Activated naive CD4-positive, alpha-beta T cell treated with anti-CD3 and anti-CD28 coated beads, Interleukin-2, amount 10 ng/mL, durations not matched to agents 7 days and 5 days (primary cell): ENCODE data around the gene GHSR.
"Not testable (repeated sequence)": the region's sequence is repeated elsewhere in the genome, so short reads cannot be mapped to it uniquely, and the experiment has no call there.

ENCODE experiments used
- CTCF ChIA-PET: fragments of 350-600 bp; sonication (Branson Sonifier 250); formaldehyde crosslinking; loops from one replicate; lab custom pipeline; 2021; ENCODE audit warnings: antibody characterized with exemption; lab: Charles Lee
- DNase-seq: peaks from one replicate; pipeline ENCODE4 v3.0.0-alpha.2; 2020
- H3K27ac Mint-ChIP-seq: one replicate; pipeline ENCODE4 v1.8.0; 2021; ENCODE audit warnings: mild to moderate bottlenecking, moderate library complexity, mixed read lengths
- H3K27me3 Mint-ChIP-seq: one replicate; pipeline ENCODE4 v1.8.0; 2021; ENCODE audit warnings: mild to moderate bottlenecking, mixed read lengths
- H3K36me3 Mint-ChIP-seq: one replicate; pipeline ENCODE4 v1.8.0; 2021; ENCODE audit warnings: mixed read lengths
- H3K4me1 Mint-ChIP-seq: one replicate; pipeline ENCODE4 v1.8.0; 2021; ENCODE audit warnings: mixed read lengths
- H3K4me3 Mint-ChIP-seq: one replicate; pipeline ENCODE4 v1.8.0; 2021; ENCODE audit warnings: mild to moderate bottlenecking, moderate library complexity, mixed read lengths
- H3K9me3 Mint-ChIP-seq: one replicate; pipeline ENCODE4 v1.8.0; 2021; ENCODE audit warnings: mixed read lengths

GHSR gene, protein sequence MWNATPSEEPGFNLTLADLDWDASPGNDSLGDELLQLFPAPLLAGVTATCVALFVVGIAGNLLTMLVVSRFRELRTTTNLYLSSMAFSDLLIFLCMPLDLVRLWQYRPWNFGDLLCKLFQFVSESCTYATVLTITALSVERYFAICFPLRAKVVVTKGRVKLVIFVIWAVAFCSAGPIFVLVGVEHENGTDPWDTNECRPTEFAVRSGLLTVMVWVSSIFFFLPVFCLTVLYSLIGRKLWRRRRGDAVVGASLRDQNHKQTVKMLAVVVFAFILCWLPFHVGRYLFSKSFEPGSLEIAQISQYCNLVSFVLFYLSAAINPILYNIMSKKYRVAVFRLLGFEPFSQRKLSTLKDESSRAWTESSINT

GRCh38 chr3:172447611-172448579 is at the start of gene GHSR:
GHSR (minus strand) TSS chr3:172448456; CDS start chr3:172448413, 43 bp downstream.
- Mint-ChIP-seq H3K36me3 (peaks cover 9% of the 10 kb centered on the region), H3K4me1 (peaks cover 24% of the 10 kb centered on the region), H3K4me3 (peak within 1 kb of the TSS; percentile 34), H3K27me3 (peaks cover 67% of the 10 kb centered on the region), H3K27ac (no peak within 1 kb of the TSS), H3K9me3 (no peaks in the 10 kb centered on the region)
- CTCF ChIA-PET = interaction anchor here (1.0 to 3.3 kb wide), 3 partner anchors 11 to 175 kb away, joined by 3 to 9 read pairs (median 5); no protein-coding TSS in a partner anchor
- no peak for DNase-seq

- not testable (repeated sequence) for H3K9me3 Mint-ChIP-seq, H3K36me3 Mint-ChIP-seq, H3K27me3 Mint-ChIP-seq, H3K4me3 Mint-ChIP-seq, H3K4me1 Mint-ChIP-seq
- peak; percentile 87 for DNase-seq
- CTCF ChIA-PET = interaction anchor here (0.9 to 1.2 kb wide), 4 partner anchors 9 to 118 kb away, joined by 3 to 13 read pairs (median 4); no protein-coding TSS in a partner anchor
- H3K27ac Mint-ChIP-seq = peak overlapping the region; percentile 58
These were observed 42.0 kb upstream of the GHSR start for GRCh38 chr3:172490198-172490669.

GRCh38 chr3:172478116-172478515 is 29.9 kb upstream of the GHSR start:
- H3K4me1 Mint-ChIP-seq = peaks cover 11% of the 10 kb centered on the region
- H3K36me3 Mint-ChIP-seq = no peaks in the 10 kb centered on the region
- no peak for DNase-seq
- CTCF ChIA-PET = interaction anchor here (0.7 to 4.0 kb wide), 7 partner anchors 17 to 166 kb away, joined by 3 to 36 read pairs (median 5); no protein-coding TSS in a partner anchor
- H3K27me3 Mint-ChIP-seq = peaks cover 16% of the 10 kb centered on the region
- no peak overlapping the region for H3K27ac Mint-ChIP-seq
- no peak overlapping the region for H3K4me3 Mint-ChIP-seq
- H3K9me3 Mint-ChIP-seq = no peaks in the 10 kb centered on the region

- H3K36me3 Mint-ChIP-seq = no peaks in the 10 kb centered on the region
- CTCF ChIA-PET = interaction anchor here (0.7 to 4.0 kb wide), 8 partner anchors 11 to 187 kb away, joined by 3 to 36 read pairs (median 4); partner anchors contain the start of gene GHSR
- no peaks in the 10 kb centered on the region for H3K9me3 Mint-ChIP-seq
- H3K27me3 Mint-ChIP-seq = peaks cover 8% of the 10 kb centered on the region
- H3K4me1 Mint-ChIP-seq = peaks cover 11% of the 10 kb centered on the region
- H3K27ac Mint-ChIP-seq = no peak overlapping the region
- peak overlapping the region; percentile 11 for H3K4me3 Mint-ChIP-seq
- DNase-seq = no peak
These were observed 28.1 kb upstream of the GHSR start for GRCh38 chr3:172476347-172476746.

GRCh38 chr3:172475703-172476102 is 27.4 kb upstream of the GHSR start:
- H3K4me1 Mint-ChIP-seq = peaks cover 11% of the 10 kb centered on the region

GRCh38 chr3:172471903-172472302 is 23.6 kb upstream of the GHSR start:
- Mint-ChIP-seq H3K4me1 (peaks cover 3% of the 10 kb centered on the region), H3K27me3 (peaks cover 31% of the 10 kb centered on the region), H3K27ac (no peak overlapping the region), H3K4me3 (no peak overlapping the region), H3K36me3 (no peaks in the 10 kb centered on the region), H3K9me3 (no peaks in the 10 kb centered on the region)
- CTCF ChIA-PET = interaction anchor here (0.9 kb wide), 1 partner anchor 10 kb away, joined by 5 read pairs; no protein-coding TSS in a partner anchor
- no peak for DNase-seq

More at GRCh38 chr3:172475703-172476102, 27.4 kb upstream of the GHSR start:
- Mint-ChIP-seq H3K4me3 (no peak overlapping the region), H3K9me3 (no peaks in the 10 kb centered on the region), H3K27me3 (peaks cover 8% of the 10 kb centered on the region), H3K27ac (no peak overlapping the region), H3K36me3 (no peaks in the 10 kb centered on the region)
- CTCF ChIA-PET = interaction anchor here (0.7 to 4.0 kb wide), 2 partner anchors 15 to 145 kb away, joined by 3 to 36 read pairs; no protein-coding TSS in a partner anchor
- no peak for DNase-seq

DNA sequence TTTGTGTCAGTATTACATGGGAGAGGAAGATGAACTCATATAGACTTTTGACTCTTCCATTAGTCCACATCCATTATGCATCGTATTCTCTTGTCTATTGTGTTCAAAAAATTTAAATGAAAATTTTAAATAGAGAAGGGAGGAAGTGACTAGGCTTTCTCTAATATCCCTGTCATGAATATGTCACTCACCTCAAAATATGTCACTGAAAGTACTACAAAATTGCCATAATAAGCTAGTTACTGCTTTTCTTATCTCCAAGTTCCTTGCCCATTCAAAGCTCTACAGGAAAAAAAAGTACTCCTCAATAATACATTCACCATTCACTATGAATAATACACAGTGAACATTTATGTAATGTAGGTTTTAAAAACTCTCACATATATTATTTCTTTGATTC is 22.3 kb upstream of the GHSR start:
- no peaks in the 10 kb centered on the region for H3K4me1 Mint-ChIP-seq
- no peaks in the 10 kb centered on the region for H3K36me3 Mint-ChIP-seq
- no peak overlapping the region for H3K4me3 Mint-ChIP-seq
- H3K27ac Mint-ChIP-seq = no peak overlapping the region
- CTCF ChIA-PET = no interaction called here
- no peaks in the 10 kb centered on the region for H3K9me3 Mint-ChIP-seq
- DNase-seq = no peak
- H3K27me3 Mint-ChIP-seq = peaks cover 35% of the 10 kb centered on the region

GRCh38 chr3:172467170-172467824 is 19.0 kb upstream of the GHSR start:
- CTCF ChIA-PET = interaction anchor here (0.6 to 1.6 kb wide), 3 partner anchors 129 to 216 kb away, joined by 3 to 7 read pairs (median 5); no protein-coding TSS in a partner anchor
- Mint-ChIP-seq H3K27ac (no peak overlapping the region), H3K27me3 (peaks cover 36% of the 10 kb centered on the region), H3K36me3 (no peaks in the 10 kb centered on the region), H3K4me1 (no peaks in the 10 kb centered on the region), H3K4me3 (no peak overlapping the region), H3K9me3 (no peaks in the 10 kb centered on the region)
- DNase-seq = no peak

DNA sequence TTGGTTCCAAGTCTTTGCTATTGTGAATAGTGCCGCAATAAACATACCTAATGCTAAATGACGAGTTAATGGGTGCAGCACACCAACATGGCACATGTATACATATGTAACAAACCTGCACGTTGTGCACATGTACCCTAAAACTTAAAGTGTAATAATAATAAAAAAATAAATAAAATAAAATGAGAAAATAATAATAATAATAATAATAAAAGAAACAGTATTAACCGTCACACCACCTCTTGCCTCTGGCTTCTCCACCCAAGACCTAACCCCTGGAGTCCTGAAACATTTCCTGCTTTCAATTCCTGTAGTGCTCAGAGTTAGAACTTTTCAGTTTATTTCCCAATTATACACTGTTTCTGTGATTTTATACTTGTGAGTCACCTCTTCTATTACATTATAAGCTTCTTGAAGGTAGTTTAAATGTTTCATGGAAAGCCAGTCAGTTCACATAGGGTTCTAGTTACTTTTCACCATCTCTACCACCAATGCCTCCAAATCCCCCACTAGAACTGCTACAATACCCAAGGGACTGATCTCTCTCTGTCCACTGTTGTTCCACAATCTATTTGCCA is 18.4 kb upstream of the GHSR start:
- DNase-seq = no peak
- H3K9me3 Mint-ChIP-seq = no peaks in the 10 kb centered on the region
- no peak overlapping the region for H3K27ac Mint-ChIP-seq
- CTCF ChIA-PET = interaction anchor here (1.6 kb wide), 2 partner anchors 129 to 200 kb away, joined by 5 to 7 read pairs; no protein-coding TSS in a partner anchor
- no peaks in the 10 kb centered on the region for H3K36me3 Mint-ChIP-seq
- H3K4me1 Mint-ChIP-seq = no peaks in the 10 kb centered on the region
- H3K27me3 Mint-ChIP-seq = peaks cover 34% of the 10 kb centered on the region
- H3K4me3 Mint-ChIP-seq = no peak overlapping the region

DNA sequence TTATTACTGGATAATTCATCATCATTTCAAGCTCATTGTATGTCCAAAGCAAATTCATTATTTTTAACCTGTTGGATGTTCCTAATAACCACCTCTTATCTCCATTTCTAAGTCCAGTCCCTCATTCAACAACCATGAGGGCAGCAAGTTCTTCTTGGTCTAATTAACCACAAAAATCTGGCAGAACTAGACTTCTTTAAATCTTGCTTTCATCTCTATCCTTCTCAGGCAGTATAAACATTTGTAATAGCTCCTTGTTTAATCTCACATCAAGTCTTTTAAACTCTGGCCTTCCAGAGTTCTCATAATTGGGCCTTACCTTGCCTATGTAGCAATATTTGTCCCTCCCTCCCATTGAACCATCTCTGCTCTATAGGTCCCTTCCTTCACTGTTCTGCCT is 17.0 kb upstream of the GHSR start:
- no peaks in the 10 kb centered on the region for H3K36me3 Mint-ChIP-seq
- no peak for DNase-seq
- no peak overlapping the region for H3K27ac Mint-ChIP-seq
- H3K4me1 Mint-ChIP-seq = no peaks in the 10 kb centered on the region
- CTCF ChIA-PET = interaction anchor here (1.1 to 1.2 kb wide), 2 partner anchors 201 to 208 kb away, joined by 3 read pairs; no protein-coding TSS in a partner anchor
- no peak overlapping the region for H3K4me3 Mint-ChIP-seq
- H3K27me3 Mint-ChIP-seq = peaks cover 27% of the 10 kb centered on the region
- no peaks in the 10 kb centered on the region for H3K9me3 Mint-ChIP-seq

DNA sequence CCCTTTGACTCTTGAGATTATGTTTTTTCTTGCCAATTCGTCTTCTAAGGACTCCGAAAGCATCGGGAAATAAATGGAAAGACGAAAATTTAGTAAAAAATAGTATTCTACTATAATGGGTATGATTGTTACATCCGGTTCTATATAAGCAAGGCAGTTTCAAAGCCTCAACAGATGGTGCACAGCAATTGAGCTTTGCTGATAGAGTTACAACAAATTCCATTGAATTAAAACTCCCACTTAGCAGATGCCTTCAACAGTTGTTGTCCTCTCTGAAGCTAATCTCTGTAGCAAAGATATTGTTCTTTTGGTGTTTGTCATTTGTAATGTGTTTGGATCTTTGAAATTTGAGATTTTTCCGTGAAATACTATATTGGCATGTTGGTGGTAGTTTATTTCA is 16.1 kb upstream of the GHSR start:
- Mint-ChIP-seq H3K4me1 (no peaks in the 10 kb centered on the region), H3K36me3 (no peaks in the 10 kb centered on the region), H3K27ac (no peak overlapping the region), H3K9me3 (no peaks in the 10 kb centered on the region), H3K27me3 (peaks cover 23% of the 10 kb centered on the region), H3K4me3 (no peak overlapping the region)
- DNase-seq = no peak
- CTCF ChIA-PET = interaction anchor here (1.1 to 1.2 kb wide), 2 partner anchors 202 to 209 kb away, joined by 3 read pairs; no protein-coding TSS in a partner anchor

- H3K4me1 Mint-ChIP-seq = no peaks in the 10 kb centered on the region
- H3K9me3 Mint-ChIP-seq = no peaks in the 10 kb centered on the region
- H3K27ac Mint-ChIP-seq = no peak overlapping the region
- no peak overlapping the region for H3K4me3 Mint-ChIP-seq
- no peak for DNase-seq
- CTCF ChIA-PET = interaction anchor here (0.6 to 6.1 kb wide), 23 partner anchors 10 to 504 kb away, joined by 3 to 36 read pairs (median 3); no protein-coding TSS in a partner anchor
- peaks cover 5% of the 10 kb centered on the region for H3K27me3 Mint-ChIP-seq
- H3K36me3 Mint-ChIP-seq = no peaks in the 10 kb centered on the region
These were observed 13.4 kb upstream of the GHSR start for GRCh38 chr3:172461530-172462138.
